GM19328 (cell line): Measurements from ENCODE around the gene ASTN2.

Experiments used
- ATAC-seq: cut with Tn5 transposase; IDR thresholded peaks from one replicate; pipeline ENCODE4 v1.9.1; 2021; ENCODE audit warnings: mild to moderate bottlenecking, moderate library complexity; ENCODE audit not compliant: unreplicated experiment

Gene ASTN2

GRCh38 chr9:116689486-116690032 lies 725.3 kb downstream of the ASTN2 start:
- no peak for ATAC-seq

DNA sequence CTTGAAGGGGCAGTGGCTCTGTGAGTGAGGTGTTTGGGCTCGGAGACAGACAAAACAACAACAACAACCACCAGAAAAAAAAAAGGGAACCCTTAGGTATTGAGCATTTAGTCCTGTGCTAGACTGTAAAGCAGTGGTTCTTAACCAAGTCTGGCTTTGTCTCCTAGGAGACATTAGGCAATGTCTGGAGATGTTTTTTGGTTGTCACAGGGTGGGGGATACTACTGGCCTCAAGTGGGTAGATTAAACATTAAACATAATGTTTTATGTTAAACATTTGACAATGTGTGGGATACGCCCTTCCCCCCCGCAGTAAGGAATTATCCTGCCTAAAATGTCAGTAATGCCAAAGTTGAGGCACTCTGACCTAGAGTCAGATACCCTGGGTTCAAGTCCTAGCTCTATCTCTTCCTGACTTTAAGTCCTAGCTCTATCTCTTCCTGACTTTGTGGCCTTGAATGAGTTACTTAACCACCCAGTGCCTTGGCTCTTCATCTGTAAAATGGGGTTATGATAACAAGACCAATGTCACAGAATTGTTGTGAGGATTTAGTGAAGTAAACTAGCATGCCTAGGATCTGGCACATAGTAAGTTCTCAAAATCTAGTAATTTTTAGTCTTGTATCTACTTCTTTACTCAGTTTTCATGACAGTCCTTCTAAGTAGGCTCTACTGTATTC lies 725.9 kb downstream of the ASTN2 start:
- no peak for ATAC-seq

GRCh38 chr9:116687754-116688135 lies 727.1 kb downstream of the ASTN2 start:
- no peak for ATAC-seq

GRCh38 chr9:116687074-116687753 lies 727.6 kb downstream of the ASTN2 start, which contains the start of gene TRIM32:
TSS of gene TRIM32 (plus strand) at chr9:116687305. CDS start at chr9:116697743, 10,438 bp downstream.
- ATAC-seq = peak; percentile 99

DNA sequence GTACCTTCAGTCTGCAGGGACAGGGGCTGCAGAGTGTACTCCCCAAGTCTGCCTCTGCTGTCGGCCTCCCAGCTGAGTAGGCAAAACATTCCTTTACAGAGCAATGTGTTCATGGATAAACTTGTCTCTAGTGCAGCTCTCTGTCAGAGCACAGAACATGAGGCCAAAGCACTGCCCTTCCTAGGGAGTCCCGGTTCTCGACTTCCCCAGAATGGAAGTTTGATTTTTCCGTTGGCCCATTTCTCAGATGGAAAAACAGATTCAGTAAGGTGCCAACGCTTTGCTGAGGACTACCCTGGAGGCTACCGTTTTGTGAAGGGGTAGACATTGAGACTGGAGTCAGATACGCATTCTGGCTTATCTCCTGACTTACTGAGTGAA lies 728.2 kb downstream of the ASTN2 start:
- peak; percentile 27 for ATAC-seq

DNA sequence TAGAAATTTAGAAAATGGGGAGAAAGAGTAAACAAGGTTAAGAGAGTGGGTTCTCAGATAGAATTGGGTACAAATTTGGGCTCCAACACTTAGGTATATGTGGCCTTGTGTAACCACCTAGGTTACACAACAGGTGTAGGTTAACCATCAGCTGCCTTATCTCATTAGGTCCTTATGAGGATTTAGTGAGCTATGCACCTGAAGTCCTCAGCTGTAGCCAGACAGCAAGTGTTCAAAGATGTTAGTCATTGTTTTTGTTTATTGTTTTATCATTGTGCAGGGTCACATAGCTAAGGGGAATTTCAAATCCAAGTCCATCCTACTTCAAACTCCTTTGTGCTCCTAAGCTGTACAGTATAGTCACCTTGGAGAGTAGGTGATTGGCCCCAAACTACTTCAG lies 728.7 kb downstream of the ASTN2 start:
- ATAC-seq = no peak

DNA sequence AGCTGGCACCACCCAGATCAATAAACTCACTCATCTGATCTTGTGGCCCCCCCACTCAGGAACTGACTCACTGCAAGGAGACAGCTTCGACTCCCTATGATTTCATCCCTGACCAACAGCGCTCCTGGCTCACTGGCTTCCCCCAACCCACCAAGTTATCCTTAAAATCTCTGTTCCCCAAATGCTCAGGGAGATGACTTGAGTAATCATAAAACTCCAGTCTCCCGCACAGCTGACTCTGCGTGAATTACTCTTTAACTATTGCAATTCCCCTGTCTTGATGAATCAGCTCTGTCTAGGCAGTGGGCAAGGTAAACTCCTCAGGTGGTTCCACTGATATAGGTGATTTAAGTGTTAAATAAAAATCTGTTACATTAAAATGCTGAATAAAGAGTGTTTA lies 729.7 kb downstream of the ASTN2 start:
- no peak for ATAC-seq

DNA sequence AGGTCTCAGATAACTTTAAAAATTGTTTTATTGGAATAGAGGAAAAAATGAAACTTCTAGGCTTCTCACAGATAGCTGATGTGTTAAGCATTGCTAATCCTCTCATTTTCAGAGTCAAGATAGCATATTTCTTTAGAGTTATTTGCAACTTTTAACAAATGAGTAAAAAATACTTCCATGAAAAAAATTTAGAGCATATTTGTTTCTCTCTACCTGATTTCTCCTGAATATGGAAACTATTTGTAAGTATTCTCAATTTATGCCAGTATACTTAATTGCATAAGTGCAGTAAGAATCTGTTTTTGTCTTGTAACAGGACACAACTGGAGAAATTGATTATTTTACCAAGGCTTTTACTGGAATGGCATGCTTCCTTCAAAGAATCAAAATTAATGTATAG lies 731.3 kb downstream of the ASTN2 start:
- no peak for ATAC-seq

- ATAC-seq = no peak
These were observed 740.5 kb downstream of the ASTN2 start for GRCh38 chr9:116674210-116674980.

- ATAC-seq = no peak
These were observed 741.5 kb downstream of the ASTN2 start for GRCh38 chr9:116673375-116673774.

DNA sequence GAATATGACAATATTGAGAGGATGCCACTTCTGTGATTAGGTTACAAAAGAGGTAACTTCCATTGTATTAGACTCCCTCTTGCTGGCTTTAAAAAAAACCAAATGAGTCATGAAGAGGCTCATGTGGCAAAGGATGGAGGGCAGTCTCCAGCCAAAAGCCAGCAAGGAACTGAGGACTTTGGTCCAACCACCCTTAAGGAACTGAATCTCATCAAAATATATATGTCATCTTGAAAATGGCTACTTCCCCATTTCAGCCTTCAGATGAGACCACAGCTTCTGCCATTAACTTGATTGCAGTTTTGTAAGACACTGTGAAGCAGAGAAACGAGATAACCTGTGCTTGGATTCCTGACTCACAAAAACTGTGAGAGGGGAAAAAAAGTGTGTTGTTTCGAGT lies 743.3 kb downstream of the ASTN2 start:
- no peak for ATAC-seq

DNA sequence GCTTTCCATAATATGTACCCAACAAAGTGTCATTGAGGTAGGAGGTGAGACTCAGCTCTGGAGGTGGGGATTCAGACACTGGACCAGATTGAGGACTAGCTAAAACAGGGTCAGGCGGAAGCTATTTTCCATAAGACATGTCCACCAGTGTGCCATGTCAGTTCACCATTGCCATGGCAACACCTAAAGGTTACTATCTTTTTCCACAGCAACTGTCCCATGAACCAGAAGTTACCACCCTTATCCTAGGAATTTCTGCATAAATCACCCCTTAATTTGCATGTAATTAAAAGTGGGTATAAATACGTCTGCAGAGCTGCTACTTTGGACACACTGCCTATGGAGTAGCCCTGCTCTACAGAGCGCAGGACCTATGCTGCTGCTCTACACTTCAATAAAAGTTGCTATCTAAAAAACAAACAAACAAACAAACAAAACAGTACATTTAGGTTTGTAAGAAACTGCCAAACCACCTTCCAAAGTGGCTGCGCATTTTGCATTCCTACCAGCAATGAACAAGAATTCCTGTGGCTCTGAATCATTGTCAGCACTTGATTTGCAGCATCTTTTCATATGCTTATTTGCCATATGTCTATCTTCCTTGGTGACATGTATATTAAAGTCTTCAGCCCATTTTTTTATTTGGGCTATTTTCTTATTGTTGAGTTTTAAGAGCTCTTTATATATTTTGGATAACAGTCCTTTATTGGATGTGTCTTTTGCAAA lies 745.7 kb downstream of the ASTN2 start:
- ATAC-seq = no peak

DNA sequence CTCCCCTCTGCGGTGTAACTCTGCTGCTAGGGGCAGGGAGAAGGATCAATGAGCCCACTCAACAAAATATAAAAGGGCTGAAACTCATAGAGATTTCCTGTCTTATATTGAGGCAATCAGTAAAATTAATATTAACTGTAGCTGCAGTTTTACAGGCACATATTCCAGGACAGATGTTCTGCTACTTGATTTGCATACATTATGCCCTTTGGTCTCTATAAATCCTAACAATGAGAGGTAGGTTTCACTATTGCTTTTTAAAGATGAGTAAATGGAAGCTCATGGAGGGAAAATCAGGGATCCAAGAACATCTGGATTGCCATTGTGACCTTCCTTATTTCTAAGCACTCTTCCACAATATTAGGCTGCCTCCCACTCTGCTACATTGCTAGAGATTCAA lies 751.3 kb downstream of the ASTN2 start:
- ATAC-seq = no peak

DNA sequence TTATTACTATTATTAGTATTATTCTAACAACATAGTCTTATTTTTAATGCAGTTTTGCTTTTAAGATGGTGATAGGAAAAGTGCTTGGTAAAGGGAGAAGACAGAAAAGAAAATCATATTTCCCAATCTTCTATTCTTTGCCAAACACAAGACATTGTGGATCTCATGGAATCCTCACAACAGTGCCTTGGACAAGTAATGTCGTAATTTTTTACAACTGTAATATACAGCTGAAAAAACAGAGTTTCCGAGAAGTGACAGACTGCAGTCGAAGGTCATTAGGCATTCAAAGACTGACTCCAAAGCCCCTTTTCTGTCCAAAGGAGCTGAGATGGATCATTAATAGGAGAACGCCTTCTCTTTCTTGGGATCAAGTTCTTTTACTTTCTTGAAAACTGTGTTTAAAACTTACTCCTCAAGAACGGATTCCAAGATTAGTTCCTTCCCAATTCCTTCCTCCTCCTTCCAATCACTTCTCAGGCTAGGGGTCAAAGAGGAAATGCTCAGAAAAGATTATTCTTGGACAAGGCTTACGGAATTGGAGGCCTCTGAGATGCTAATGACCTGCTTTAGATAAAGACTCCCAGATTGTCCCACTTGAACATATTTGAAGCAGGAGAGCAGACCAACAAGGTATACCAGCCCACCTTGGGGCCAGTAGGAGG lies 752.1 kb downstream of the ASTN2 start:
- no peak for ATAC-seq

DNA sequence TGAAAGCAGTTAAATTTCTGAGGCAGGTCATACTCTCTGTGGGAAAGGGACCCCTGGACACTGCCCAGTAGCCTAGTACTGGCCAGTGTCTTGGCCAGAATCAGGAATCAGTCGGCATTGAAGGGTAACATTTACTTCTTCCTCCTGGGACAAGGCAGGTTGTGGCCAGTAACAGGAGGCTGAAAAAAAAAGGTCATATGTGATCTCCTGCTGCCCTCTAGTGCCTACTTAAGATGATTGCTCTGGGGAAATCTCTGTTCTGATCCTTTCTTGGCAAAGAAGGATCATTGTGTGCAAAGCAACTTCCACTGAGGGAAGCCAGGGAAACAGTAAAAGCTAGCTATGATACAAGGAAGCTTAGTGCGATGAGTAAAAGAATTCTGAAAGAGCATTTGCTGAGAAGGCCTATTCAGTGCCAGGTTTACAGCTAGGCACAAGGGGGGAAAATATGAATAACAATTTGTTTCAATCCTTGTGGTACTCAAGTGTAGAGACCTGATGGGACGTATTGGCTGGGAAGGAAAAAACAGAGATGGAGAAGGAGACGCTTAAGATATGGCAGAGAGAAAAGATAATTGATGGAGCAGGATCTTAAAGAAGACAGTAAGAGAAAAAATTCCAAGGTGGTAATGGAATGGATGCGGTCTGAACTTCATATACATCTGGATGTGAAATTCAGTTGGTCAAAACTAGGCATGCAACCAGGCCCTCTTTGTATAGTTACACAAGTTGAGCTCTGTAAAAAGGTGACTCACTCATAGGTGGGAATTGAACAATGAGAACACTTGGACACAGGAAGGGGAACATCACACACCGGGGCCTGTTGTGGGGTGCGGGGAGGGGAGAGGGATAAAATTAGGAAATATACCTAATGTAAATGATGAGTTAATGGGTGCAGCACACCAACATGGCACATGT lies 753.6 kb downstream of the ASTN2 start:
- ATAC-seq = peak; percentile 80

DNA sequence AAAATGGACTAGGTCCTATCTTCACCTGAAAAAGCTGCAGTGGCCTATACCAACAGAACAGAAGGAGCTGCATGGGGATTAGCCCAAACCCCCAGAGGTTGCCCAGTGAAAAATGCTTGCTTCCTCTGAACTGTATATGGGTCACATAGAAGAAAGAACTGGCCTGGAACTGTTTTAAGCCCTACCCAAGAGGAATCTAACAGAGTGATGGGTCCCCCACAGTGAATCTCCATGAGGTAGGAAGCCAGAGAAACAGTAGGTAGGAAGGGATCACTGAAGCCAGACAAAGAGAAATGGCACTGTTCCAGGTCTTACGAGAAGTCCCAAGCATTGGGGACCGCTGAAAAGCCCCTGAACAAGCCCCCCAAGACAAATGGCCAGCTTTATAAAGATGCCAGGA lies 756.6 kb downstream of the ASTN2 start:
- no peak for ATAC-seq

DNA sequence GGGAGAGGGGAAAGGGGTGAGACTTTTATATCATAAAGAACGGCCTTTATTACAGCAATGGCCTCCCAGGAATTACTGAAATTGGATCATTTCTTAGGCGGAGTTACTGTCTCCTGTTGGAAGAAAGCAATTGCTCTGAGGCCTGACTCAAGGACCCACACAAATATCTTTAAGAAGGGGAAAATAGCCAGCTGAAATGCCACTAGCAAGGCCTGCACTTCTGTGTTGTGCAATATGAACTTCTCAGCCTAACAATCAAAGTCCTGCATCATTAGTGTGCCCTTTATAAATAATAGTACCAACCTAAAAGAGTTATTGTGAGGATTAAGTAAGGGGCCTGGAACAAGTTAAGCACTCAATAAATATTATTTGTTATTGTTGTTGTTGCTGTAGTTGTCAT lies 757.9 kb downstream of the ASTN2 start:
- no peak for ATAC-seq

- ATAC-seq = no peak
These were observed 758.3 kb downstream of the ASTN2 start for GRCh38 chr9:116656501-116656971.

DNA sequence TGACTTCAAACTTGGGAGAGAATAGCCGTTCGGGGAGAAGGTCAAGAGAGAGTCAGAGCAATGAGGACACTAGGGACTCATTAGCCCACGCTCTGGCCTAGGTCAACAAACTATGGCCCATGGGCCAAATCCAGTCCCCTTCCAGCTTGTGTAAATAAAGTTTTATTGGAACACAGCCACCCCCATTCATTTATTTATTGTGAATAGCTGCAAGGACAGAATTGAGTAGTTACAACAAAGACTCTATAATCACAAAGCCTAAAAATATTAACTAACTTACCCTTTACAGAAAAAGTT lies 760.9 kb downstream of the ASTN2 start:
- ATAC-seq = no peak
